Endodermal cell (in vitro differentiated cells): ENCODE results near the gene DPP10. TPM values are rescaled to one million over a fixed set of nuclear protein-coding genes. Genes with fewer than 3 reads are reported as not detected.

Experiments
- DNase-seq: peaks from one replicate; pipeline ENCODE4 v3.0.0-alpha.2; 2017
- H3K27ac ChIP-seq: 2 replicates; pipeline ENCODE4 v1.5.1; 2013; ENCODE audit warnings: mild to moderate bottlenecking, low read depth, low read length, moderate library complexity
- H3K27me3 ChIP-seq: 2 replicates; pipeline ENCODE4 v1.6.1; 2013; ENCODE audit warnings: mild to moderate bottlenecking, low read length, moderate library complexity; ENCODE audit not compliant: insufficient read depth, control insufficient read depth, poor library complexity, severe bottlenecking
- H3K36me3 ChIP-seq: 2 replicates; pipeline ENCODE4 v1.7.0; 2013; ENCODE audit warnings: mild to moderate bottlenecking, low read length, moderate library complexity; ENCODE audit not compliant: control insufficient read depth, insufficient read depth
- H3K4me1 ChIP-seq: one replicate; pipeline ENCODE4 v1.7.0; 2013; ENCODE audit warnings: low read length; ENCODE audit not compliant: control insufficient read depth, insufficient read depth
- H3K4me3 ChIP-seq: 2 replicates; pipeline ENCODE4 v1.5.1; 2013; ENCODE audit warnings: mild to moderate bottlenecking, low read length, moderate library complexity
- H3K9ac ChIP-seq: 2 replicates; pipeline ENCODE4 v1.6.1; 2013; ENCODE audit warnings: mild to moderate bottlenecking, low read length, moderate library complexity; ENCODE audit not compliant: poor library complexity, severe bottlenecking; ENCODE audit errors: extremely low read depth
- H3K9me3 ChIP-seq: 2 replicates; pipeline ENCODE4 v1.6.1; 2013; ENCODE audit warnings: mild to moderate bottlenecking, low read length, moderate library complexity; ENCODE audit not compliant: control insufficient read depth
- H3K27ac Mint-ChIP-seq: 2 replicates; pipeline ENCODE4 v1.8.0; 2020; ENCODE audit warnings: mixed read lengths
- H3K27me3 Mint-ChIP-seq: 2 replicates; pipeline ENCODE4 v1.8.0; 2021; ENCODE audit warnings: mild to moderate bottlenecking, mixed read lengths; ENCODE audit not compliant: insufficient read depth
- H3K36me3 Mint-ChIP-seq: 2 replicates; pipeline ENCODE4 v1.8.0; 2020; ENCODE audit warnings: low read depth, mixed read lengths
- H3K4me1 Mint-ChIP-seq: 2 replicates; pipeline ENCODE4 v1.8.0; 2020; ENCODE audit warnings: mixed read lengths
- H3K4me3 Mint-ChIP-seq: 2 replicates; pipeline ENCODE4 v1.8.0; 2020; ENCODE audit warnings: mild to moderate bottlenecking, moderate library complexity, mixed read lengths
- H3K9me3 Mint-ChIP-seq: 2 replicates; pipeline ENCODE4 v1.8.0; 2020; ENCODE audit warnings: mild to moderate bottlenecking, mixed read lengths
- CTCF ChIP-seq: fragments of 200-600 bp; sonication (generic); conservative IDR thresholded peaks from 2 replicates; pipeline ENCODE4 v1.5.0; 2021; ENCODE audit warnings: antibody characterized with exemption, mild to moderate bottlenecking
- WGBS, 2 experiments: methylation state at CpG; one replicate each; pipeline versions ENCODE4 v1.1.5 to v1.1.7; 2013; ENCODE audit warnings: missing lambda C conversion rate in 2 of 2, mixed read lengths in 1 of 2; ENCODE audit not compliant: insufficient coverage in 1 of 2, insufficient read length in 1 of 2; 5-methylcytosine and 5-hydroxymethylcytosine counted together
- total RNA-seq, 2 donors: library from RNA; stranded (reverse); fragmentation: NEBNext Ultra II Directional in 1 of 2; extraction: Animal tissue kit (Norgen Biotek cat#: 25700) in 1 of 2; gene quantifications; 2 replicates in 1 of 2; 3 replicates in 1 of 2; pipeline ENCODE4 v1.2.1, GENCODE V29; 2021

The DPP10 gene
- total RNA-seq, 2 donors from 2014 or later: 8.2 to 19.2 TPM

- WGBS, 2 experiments: 73% methylated on average over 1 of the region's 1 CpG; no CpG with 5 or more reads in 1 of the 2 experiments
These were observed 676.6 kb downstream of the DPP10 start for GRCh38 chr2:115119086-115119485.

GRCh38 chr2:115122701-115123100 is 680.3 kb downstream of the DPP10 start:
- Histone ChIP-seq H3K9me3 (peaks cover 15% of the 10 kb centered on the region), H3K36me3 (no peaks in the 10 kb centered on the region), H3K4me3 (no peak overlapping the region), H3K9ac (no peak overlapping the region), H3K27ac (no peak overlapping the region), H3K27me3 (no peaks in the 10 kb centered on the region), H3K4me1 (no peaks in the 10 kb centered on the region)
- no peak for DNase-seq
- Mint-ChIP-seq H3K36me3 (no peaks in the 10 kb centered on the region), H3K4me1 (no peaks in the 10 kb centered on the region), H3K4me3 (no peak overlapping the region), H3K9me3 (peaks cover 5% of the 10 kb centered on the region), H3K27ac (no peak overlapping the region), H3K27me3 (no peaks in the 10 kb centered on the region)
- no peak for TF ChIP-seq CTCF
- 90 to 100% methylated on average over 2 of the region's 2 CpGs for WGBS, 2 experiments

More at GRCh38 chr2:115119086-115119485, 676.6 kb downstream of the DPP10 start:
- Histone ChIP-seq H3K9me3 (peaks cover 15% of the 10 kb centered on the region), H3K27me3 (no peaks in the 10 kb centered on the region), H3K36me3 (no peaks in the 10 kb centered on the region), H3K9ac (no peak overlapping the region), H3K4me1 (no peaks in the 10 kb centered on the region), H3K27ac (no peak overlapping the region), H3K4me3 (no peak overlapping the region)
- Mint-ChIP-seq H3K27me3 (no peaks in the 10 kb centered on the region), H3K4me1 (peaks cover 12% of the 10 kb centered on the region), H3K27ac (no peak overlapping the region), H3K9me3 (peaks cover 5% of the 10 kb centered on the region), H3K4me3 (no peak overlapping the region), H3K36me3 (no peaks in the 10 kb centered on the region)
- no peak for TF ChIP-seq CTCF
- no peak for DNase-seq

GRCh38 chr2:115124817-115125216 is 682.4 kb downstream of the DPP10 start:
- no peak overlapping the region for H3K27ac ChIP-seq
- no peaks in the 10 kb centered on the region for H3K27me3 Mint-ChIP-seq
- WGBS, 2 experiments: 89% methylated on average over 1 of the region's 1 CpG; no CpG with 5 or more reads in 1 of the 2 experiments
- H3K4me3 ChIP-seq: no peak overlapping the region
- no peak overlapping the region for H3K27ac Mint-ChIP-seq
- H3K9me3 Mint-ChIP-seq: peaks cover 5% of the 10 kb centered on the region
- H3K4me3 Mint-ChIP-seq: no peak overlapping the region
- H3K36me3 ChIP-seq: no peaks in the 10 kb centered on the region
- no peak overlapping the region for H3K9ac ChIP-seq
- H3K27me3 ChIP-seq: no peaks in the 10 kb centered on the region
- no peak for TF ChIP-seq CTCF
- no peak for DNase-seq
- no peaks in the 10 kb centered on the region for H3K4me1 ChIP-seq
- H3K36me3 Mint-ChIP-seq: no peaks in the 10 kb centered on the region
- H3K9me3 ChIP-seq: peaks cover 13% of the 10 kb centered on the region
- H3K4me1 Mint-ChIP-seq: peaks cover 4% of the 10 kb centered on the region
